NB4 (cell line): ENCODE measurements around the gene AP1S3.
"Not testable (repeated sequence)": the region's sequence is repeated elsewhere in the genome, so short reads cannot be mapped to it uniquely, and the experiment has no call there.

Experiments
- DNase-seq: peaks from one replicate; pipeline ENCODE4 v3.0.0; 2010; ENCODE audit warnings: low read depth
- H3K4me3 ChIP-seq: one replicate; pipeline ENCODE4 v1.5.1; 2011; ENCODE audit warnings: mild to moderate bottlenecking, low read depth, low read length, moderate library complexity
- CTCF ChIP-seq: IDR thresholded peaks from one replicate; pipeline ENCODE4 v1.5.1; 2012; ENCODE audit warnings: low read depth, low read length
- MYC ChIP-seq: IDR thresholded peaks from 2 replicates; pipeline ENCODE4 v1.6.1; 2011; ENCODE audit warnings: low read depth, low read length
- POLR2A ChIP-seq: IDR thresholded peaks from 2 replicates; pipeline ENCODE4 v1.6.1; 2011; ENCODE audit warnings: mild to moderate bottlenecking; ENCODE audit not compliant: insufficient read length; ENCODE audit errors: extremely low read depth
- TF ChIP-seq, protein P1 (sequence below): IDR thresholded peaks from 2 replicates; pipeline ENCODE4 v1.6.1; 2011; ENCODE audit warnings: low read depth, low read length

AP1S3 gene

DNA sequence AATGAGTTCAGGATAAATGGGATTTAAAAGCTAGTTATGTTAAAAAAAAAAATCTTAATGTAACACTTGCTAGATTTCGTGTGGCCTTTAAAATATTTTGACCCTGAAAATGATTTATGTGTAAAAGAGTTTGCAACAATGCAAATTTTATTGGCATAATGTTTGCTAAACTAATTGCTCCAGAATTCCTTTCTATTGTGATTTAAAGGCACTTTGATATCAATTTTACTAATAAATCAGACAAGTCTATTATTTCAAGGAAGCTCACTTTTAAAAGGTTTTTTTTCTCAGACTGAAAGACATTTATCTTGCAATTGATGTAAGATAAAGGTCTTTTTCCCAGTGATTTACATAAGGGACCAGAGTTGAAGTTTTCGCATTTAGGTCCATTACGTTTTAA is 17.5 kb downstream of the AP1S3 start:
- TF ChIP-seq MYC, result no peak
- no peak for TF ChIP-seq POLR2A
- TF ChIP-seq CTCF, result no peak
- TF ChIP-seq, protein P1, sequence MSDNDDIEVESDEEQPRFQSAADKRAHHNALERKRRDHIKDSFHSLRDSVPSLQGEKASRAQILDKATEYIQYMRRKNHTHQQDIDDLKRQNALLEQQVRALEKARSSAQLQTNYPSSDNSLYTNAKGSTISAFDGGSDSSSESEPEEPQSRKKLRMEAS, result no peak
- no peak overlapping the region for H3K4me3 ChIP-seq
- DNase-seq, result no peak

- no peak overlapping the region for H3K4me3 ChIP-seq
- DNase-seq, result no peak
- TF ChIP-seq, protein P1, result no peak
- TF ChIP-seq CTCF, result no peak
- TF ChIP-seq MYC, result no peak
- no peak for TF ChIP-seq POLR2A
Observed at GRCh38 chr2:223815884-223816570, 21.4 kb downstream of the AP1S3 start.

DNA sequence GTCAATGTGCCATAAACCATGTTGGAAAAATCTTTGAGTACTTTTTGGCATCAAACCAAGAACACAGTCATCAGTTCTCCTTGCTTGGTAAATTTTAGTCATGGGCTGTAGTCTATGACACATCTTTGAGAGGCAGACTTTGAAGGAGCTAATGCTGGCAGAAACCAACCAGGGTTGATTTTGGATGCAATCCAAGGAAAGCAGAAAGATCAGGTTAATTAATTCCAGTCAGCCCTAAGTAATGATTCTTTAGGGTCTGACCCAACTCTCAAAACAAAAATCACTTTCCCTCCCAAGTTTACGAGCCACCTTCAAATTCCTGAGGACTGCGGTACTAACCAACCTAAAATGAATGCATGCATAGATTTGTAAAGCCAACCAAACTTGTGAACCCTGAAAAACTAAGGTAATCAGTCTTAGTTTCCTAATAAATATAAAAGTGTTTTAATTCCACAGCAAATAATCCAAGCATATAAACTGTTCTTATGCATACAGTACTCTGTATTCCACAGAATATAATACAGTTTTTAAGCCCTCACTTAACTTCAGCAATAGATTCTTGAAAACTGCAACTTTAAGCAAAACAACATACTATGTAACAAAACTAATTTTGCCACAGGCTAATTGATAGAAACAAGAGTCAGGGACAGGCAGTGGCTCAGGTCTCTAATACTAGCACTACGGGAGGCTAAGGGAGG is 22.0 kb downstream of the AP1S3 start:
- H3K4me3 ChIP-seq, result no peak overlapping the region
- DNase-seq, result no peak
- TF ChIP-seq CTCF (no peak), MYC (no peak), POLR2A (no peak)
- TF ChIP-seq, protein P1, result no peak

DNA sequence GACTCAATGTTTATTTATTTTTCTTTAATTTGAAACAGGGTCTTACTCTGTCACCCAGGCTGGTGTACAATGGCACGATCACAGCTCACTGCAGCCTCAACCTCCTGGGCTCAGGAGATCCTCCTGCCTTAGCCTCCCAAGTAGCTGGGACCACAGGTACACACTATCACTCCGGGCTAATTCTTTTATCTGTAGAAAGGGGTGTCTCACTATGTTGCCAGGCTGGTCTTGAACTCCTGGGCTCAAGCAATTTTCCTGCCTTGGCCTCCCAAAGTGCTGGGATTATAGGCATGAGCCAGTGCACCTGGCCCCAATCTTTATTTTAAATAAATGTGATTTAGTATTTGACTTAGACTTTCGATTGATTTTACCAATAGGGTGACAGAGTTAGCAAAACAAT is 22.6 kb downstream of the AP1S3 start:
- H3K4me3 ChIP-seq, DNase-seq: not testable (repeated sequence)

DNA sequence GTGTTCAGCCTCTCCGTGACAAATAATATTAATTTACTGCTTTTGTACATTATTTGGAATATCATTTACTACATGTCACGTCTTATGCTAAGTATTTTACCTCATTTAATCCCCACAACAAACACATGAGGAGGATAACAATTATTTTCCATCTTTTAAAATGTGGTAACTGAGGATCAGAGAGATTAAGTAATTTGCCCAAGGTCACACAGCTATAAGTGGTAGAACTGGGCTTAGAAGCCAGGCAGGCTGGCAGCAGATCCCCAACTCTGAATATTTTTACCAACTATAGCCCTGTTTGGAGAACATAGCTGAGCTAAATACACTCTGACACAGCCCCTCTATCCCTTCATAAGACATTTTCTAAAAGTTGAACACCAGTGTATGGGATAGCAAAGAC is 24.1 kb downstream of the AP1S3 start:
- no peak for DNase-seq
- TF ChIP-seq, protein P1, result no peak
- TF ChIP-seq POLR2A (no peak), CTCF (no peak), MYC (no peak)
- H3K4me3 ChIP-seq, result no peak overlapping the region

DNA sequence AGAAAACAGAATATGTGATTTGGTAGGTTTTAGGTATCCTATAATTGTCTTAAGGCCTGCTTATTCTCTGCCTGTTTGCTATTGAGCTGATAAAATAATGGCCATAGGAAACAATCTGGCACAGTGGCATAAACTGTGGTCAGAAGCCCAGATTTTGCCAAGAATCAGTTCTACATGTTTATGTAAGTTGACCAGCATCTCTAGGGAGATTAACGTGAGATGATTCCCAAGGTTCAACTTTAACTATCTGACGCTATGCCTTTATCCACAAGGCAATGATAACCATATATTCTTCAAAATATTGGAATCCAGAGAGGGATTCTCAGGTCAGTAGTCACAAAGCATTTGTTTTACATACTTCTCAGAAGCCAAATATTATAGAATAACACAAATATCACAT is 25.6 kb downstream of the AP1S3 start:
- no peak for TF ChIP-seq CTCF
- TF ChIP-seq, protein P1, result no peak
- no peak for TF ChIP-seq MYC
- no peak overlapping the region for H3K4me3 ChIP-seq
- no peak for DNase-seq
